ENCODE measurements around the gene GLT8D1. TPM values are rescaled to one million over a fixed set of nuclear protein-coding genes. Genes with fewer than 3 reads are reported as not detected.
"Not testable (repeated sequence)": the region's sequence is repeated elsewhere in the genome, so short reads cannot be mapped to it uniquely, and the experiment has no call there.

The GLT8D1 gene
- total RNA-seq, 1 donor = 107 TPM

DNA sequence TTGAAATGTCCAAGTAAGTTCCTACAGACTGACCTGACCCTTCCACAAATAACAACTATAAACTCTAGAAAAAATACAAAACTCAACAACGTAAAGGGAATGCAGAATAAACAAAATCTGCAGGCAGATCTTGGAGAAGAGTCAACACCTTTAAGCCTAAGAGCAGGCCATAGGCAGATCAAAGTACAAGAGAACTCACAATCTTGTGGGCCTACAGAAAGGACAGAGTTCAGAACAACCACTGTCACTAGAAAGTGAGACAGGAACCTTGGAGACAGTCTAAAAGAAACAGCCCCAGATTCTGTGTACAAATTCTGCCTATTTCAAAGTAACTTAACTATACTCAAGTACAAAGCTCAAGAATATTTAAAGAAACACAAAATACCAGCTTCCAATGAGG is 34.1 kb upstream of the GLT8D1 start:
- no peak for TF ChIP-seq CTCF (IDR thresholded peaks at IDR 0.05; ENCODE audit: insufficient read depth, low read length)
- DNase-seq (ENCODE audit: low read depth) = no peak
- no peak overlapping the region for H3K4me3 ChIP-seq (ENCODE audit: low read depth, low read length)

DNA sequence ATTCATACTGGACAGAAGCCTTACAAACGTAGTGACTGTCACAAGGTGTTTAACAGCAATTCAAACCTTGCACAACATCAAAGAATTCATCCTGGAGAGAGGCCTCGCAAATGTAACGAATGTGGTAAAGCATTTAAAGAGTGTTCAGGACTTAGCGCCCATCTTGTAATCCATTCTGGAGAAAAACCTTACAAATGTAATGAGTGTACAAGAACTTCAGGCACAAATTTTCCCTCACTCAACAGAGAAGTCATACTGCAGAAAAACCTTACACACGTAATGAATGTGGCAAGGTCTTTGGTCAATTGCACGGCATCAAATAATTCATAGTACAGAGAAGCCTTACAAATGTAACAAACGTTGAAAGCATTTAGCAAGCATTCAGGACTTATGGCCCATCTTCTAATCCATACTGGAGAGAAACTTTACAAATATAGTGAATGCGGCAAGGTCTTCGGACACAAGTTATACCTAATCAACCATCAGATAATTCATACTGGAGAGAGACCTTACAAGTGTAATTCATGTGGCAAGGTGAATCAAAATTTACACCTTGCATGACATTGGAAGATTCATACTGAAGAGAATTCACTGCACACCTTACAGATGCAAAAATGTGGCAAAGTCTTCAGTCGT is 27.8 kb upstream of the GLT8D1 start:
- no peak overlapping the region for H3K4me3 ChIP-seq (ENCODE audit: low read depth, low read length)
- no peak for TF ChIP-seq CTCF (IDR thresholded peaks at IDR 0.05; ENCODE audit: insufficient read depth, low read length)
- no peak for DNase-seq (ENCODE audit: low read depth)

- DNase-seq (ENCODE audit: low read depth) = no peak
- no peak overlapping the region for H3K4me3 ChIP-seq (ENCODE audit: low read depth, low read length)
- TF ChIP-seq CTCF (IDR thresholded peaks at IDR 0.05; ENCODE audit: insufficient read depth, low read length) = no peak
These were observed 26.0 kb upstream of the GLT8D1 start for GRCh38 chr3:52731590-52731989.

- peak; percentile 20 for DNase-seq (ENCODE audit: low read depth)
- no peak for TF ChIP-seq CTCF (IDR thresholded peaks at IDR 0.05; ENCODE audit: insufficient read depth, low read length)
- no peak overlapping the region for H3K4me3 ChIP-seq (ENCODE audit: low read depth, low read length)
These were observed 25.1 kb upstream of the GLT8D1 start for GRCh38 chr3:52730681-52731080.

GRCh38 chr3:52728753-52729152 is 23.2 kb upstream of the GLT8D1 start:
- H3K4me3 ChIP-seq (ENCODE audit: low read depth, low read length); DNase-seq (ENCODE audit: low read depth): not testable (repeated sequence)

GRCh38 chr3:52724511-52724910 is 18.9 kb upstream of the GLT8D1 start:
- no peak overlapping the region for H3K4me3 ChIP-seq (ENCODE audit: low read depth, low read length)

DNA sequence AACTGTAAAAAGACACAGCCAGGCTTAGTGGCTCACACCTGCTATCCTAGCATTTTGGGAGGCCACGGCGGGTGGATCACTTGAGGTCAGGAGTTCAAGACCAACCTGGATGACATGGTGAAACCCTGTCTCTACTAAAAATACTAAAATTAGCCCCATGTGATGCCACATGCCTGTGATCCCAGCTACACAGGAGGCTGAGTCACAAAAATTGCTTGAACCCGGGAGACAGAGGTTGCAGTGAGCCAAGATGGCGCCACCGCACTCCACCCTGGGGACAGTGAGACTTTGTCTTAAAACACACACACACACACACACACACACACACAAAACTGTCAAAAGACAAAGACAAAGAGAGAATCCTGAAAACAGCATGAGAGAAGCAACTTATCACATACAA is 18.3 kb upstream of the GLT8D1 start:
- no peak for TF ChIP-seq CTCF (IDR thresholded peaks at IDR 0.05; ENCODE audit: insufficient read depth, low read length)
- H3K4me3 ChIP-seq (ENCODE audit: low read depth, low read length) = no peak overlapping the region
- no peak for DNase-seq (ENCODE audit: low read depth)

More at GRCh38 chr3:52724511-52724910, 18.9 kb upstream of the GLT8D1 start:
- no peak for TF ChIP-seq CTCF (IDR thresholded peaks at IDR 0.05; ENCODE audit: insufficient read depth, low read length)
- DNase-seq (ENCODE audit: low read depth) = no peak
